ENCODE data around the gene EDARADD.
"Not testable (repeated sequence)": the region's sequence is repeated elsewhere in the genome, so short reads cannot be mapped to it uniquely, and the experiment has no call there.

Gene EDARADD

DNA sequence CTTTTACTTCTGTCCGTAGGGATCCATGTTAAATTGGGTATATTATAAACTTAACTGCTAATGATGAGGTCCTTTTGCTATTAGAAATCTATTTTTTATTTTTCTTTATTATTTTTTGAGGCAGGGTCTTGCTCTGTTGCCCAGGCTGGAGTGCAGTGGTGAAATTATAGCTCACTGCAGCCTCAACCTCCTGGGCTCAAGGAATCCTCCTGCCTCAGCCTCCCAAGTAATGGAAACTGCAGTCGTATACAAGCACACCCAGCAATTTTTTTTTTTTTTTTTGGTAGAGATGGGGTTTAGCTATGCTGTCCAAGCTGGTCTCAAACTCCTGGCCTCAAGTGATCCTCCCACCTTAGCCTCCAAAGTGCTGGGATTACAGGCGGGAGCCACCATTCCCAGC is 95.1 kb downstream of the EDARADD start:
- H3K36me3 ChIP-seq (ENCODE audit: control insufficient read depth in 2 of 2, insufficient read depth in 2 of 2, low read length in 2 of 2); H3K9ac ChIP-seq (ENCODE audit: low read length in 2 of 2); H3K4me1 ChIP-seq (ENCODE audit: control insufficient read depth, insufficient read depth, low read length): not testable (repeated sequence)

DNA sequence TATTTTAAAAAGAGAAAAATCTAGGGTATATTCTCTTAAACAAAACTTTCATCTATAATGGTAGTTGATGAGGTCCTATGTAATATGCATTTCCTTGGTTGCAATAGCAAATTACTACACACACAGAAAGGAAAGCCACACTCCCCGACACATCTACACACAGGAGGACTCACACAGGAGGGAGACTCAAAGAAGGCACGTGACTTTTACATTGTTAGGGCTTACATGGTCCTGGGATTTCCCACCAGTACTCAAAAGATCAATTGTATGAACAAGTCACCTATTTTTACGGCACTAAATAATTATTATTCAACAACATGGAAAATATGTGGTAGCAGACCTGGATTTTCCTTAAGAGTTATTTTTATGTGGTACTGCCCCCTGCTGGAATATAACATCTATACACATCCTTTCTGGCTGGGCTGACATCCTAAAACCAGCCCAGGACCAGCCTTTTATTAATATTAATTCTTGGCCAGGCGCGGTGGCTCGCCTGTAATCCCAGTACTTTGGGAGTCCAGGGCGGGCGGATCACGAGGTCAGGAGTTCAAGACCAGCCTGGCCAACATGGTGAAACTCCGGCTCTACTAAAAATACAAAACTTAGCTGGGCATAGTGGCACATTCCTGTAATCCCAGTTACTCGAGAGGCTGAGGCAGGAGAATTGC is 95.8 kb downstream of the EDARADD start:
- H3K4me1 ChIP-seq (ENCODE audit: control insufficient read depth, insufficient read depth, low read length): no peaks in the 10 kb centered on the region
- peaks cover 0 to 2% of the 10 kb centered on the region in 2 donors for H3K27me3 ChIP-seq (ENCODE audit: control insufficient read depth in 1 of 2, insufficient read depth in 2 of 2, low read length in 2 of 2)
- no peaks in the 10 kb centered on the region for H3K36me3 ChIP-seq (ENCODE audit: control insufficient read depth in 2 of 2, insufficient read depth in 2 of 2, low read length in 2 of 2)
- no peak overlapping the region for H3K27ac ChIP-seq (ENCODE audit: low read length)
- no peak overlapping the region for H3K9ac ChIP-seq (ENCODE audit: low read length in 2 of 2)
- H3K4me3 ChIP-seq (ENCODE audit: low read length in 2 of 2): no peak overlapping the region
- no peaks in the 10 kb centered on the region for H3K9me3 ChIP-seq (ENCODE audit: control insufficient read depth in 2 of 2, low read length in 2 of 2)

More for the DNA sequence above, 95.1 kb downstream of the EDARADD start:
- H3K9me3 ChIP-seq (ENCODE audit: control insufficient read depth in 2 of 2, low read length in 2 of 2); H3K27ac ChIP-seq (ENCODE audit: low read length); H3K4me3 ChIP-seq (ENCODE audit: low read length in 2 of 2); H3K27me3 ChIP-seq (ENCODE audit: control insufficient read depth in 1 of 2, insufficient read depth in 2 of 2, low read length in 2 of 2): not testable (repeated sequence)

DNA sequence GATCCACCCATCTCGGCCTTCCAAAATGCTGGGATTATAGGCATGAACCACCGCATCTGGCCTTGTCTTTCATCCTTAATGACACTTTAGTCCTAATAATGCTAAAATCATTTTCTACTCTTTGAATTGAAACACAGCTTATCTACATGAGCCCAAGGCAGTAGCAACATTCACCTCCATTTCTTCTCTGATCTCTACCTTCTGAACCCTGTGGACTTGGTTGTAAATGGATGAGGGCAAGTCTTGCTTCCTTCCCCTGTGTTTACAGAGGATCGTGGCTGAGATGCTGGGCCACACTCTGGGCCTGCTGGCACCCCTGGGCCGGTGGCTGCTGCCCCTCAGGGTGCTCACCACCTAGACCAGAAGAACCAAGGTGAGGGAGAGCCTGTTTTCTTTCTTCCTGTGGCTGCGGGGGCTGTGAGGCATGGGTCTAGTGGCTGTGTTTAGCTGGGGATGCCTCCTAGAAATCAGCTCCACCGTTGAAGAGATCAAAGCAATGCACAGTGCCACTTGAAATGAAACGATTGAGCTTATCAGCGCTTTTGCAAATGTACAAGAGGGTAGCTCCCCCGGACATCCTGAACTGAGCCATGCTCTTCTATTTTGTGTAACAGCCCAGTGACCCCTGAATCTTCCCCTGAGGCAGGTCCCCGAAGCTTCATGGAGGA is 97.5 kb downstream of the EDARADD start:
- Histone ChIP-seq H3K9me3 (ENCODE audit: control insufficient read depth in 2 of 2, low read length in 2 of 2) (no peaks in the 10 kb centered on the region), H3K27me3 (ENCODE audit: control insufficient read depth in 1 of 2, insufficient read depth in 2 of 2, low read length in 2 of 2) (peaks cover 0 to 2% of the 10 kb centered on the region in 2 donors), H3K27ac (ENCODE audit: low read length) (no peak overlapping the region)

DNA sequence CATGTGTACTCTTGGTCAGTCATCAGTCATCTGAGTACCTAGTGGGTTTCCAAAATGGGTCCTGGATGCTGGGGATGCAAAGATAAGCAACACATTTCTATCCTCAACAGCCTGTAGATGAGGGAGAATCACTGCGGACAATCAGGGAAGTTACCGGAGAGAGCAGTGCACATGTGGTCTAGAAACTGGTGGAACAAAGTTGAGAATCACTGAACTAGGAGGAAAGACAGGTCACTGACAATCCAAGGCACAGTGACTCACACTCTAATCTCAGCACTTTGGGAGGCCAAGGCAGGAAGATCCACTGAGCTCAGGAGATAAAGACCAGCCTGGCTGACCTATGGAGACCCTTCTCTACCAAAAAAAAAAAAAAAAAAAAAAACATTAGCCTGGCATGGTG is 98.3 kb downstream of the EDARADD start:
- no peaks in the 10 kb centered on the region for H3K36me3 ChIP-seq (ENCODE audit: control insufficient read depth in 2 of 2, insufficient read depth in 2 of 2, low read length in 2 of 2)
- no peak overlapping the region for H3K9ac ChIP-seq (ENCODE audit: low read length in 2 of 2)
- peaks cover 0 to 2% of the 10 kb centered on the region in 2 donors for H3K27me3 ChIP-seq (ENCODE audit: control insufficient read depth in 1 of 2, insufficient read depth in 2 of 2, low read length in 2 of 2)
- no peak overlapping the region for H3K27ac ChIP-seq (ENCODE audit: low read length)
- no peaks in the 10 kb centered on the region for H3K4me1 ChIP-seq (ENCODE audit: control insufficient read depth, insufficient read depth, low read length)
- no peak overlapping the region for H3K4me3 ChIP-seq (ENCODE audit: low read length in 2 of 2)
- H3K9me3 ChIP-seq (ENCODE audit: control insufficient read depth in 2 of 2, low read length in 2 of 2): no peaks in the 10 kb centered on the region

More for the DNA sequence above, 97.5 kb downstream of the EDARADD start:
- H3K9ac ChIP-seq (ENCODE audit: low read length in 2 of 2): no peak overlapping the region
- H3K4me3 ChIP-seq (ENCODE audit: low read length in 2 of 2): no peak overlapping the region
- H3K36me3 ChIP-seq (ENCODE audit: control insufficient read depth in 2 of 2, insufficient read depth in 2 of 2, low read length in 2 of 2): no peaks in the 10 kb centered on the region
- no peaks in the 10 kb centered on the region for H3K4me1 ChIP-seq (ENCODE audit: control insufficient read depth, insufficient read depth, low read length)

DNA sequence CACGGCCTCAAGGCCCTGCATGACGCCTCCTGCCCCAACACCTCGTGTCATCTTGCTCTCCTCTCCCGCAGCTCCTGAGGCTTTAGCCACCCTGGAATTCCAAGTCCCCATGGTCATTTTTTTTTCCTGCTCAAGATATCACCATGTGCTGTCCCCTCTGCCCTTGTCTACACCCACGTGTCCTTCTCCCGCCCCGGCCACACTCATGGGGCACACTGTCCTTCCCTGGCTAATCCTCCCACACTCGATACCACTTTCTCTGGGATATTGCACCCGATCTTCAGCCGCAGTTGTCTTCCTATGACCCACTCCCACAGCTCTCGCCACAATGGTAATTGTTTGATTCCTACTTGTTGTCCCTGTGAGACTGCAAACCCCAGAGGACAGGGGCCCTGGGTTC is 100.0 kb downstream of the EDARADD start:
- no peaks in the 10 kb centered on the region for H3K4me1 ChIP-seq (ENCODE audit: control insufficient read depth, insufficient read depth, low read length)
- no peaks in the 10 kb centered on the region for H3K9me3 ChIP-seq (ENCODE audit: control insufficient read depth in 2 of 2, low read length in 2 of 2)
- no peak overlapping the region for H3K9ac ChIP-seq (ENCODE audit: low read length in 2 of 2)
- H3K36me3 ChIP-seq (ENCODE audit: control insufficient read depth in 2 of 2, insufficient read depth in 2 of 2, low read length in 2 of 2): no peaks in the 10 kb centered on the region
- peaks cover 0 to 2% of the 10 kb centered on the region in 2 donors for H3K27me3 ChIP-seq (ENCODE audit: control insufficient read depth in 1 of 2, insufficient read depth in 2 of 2, low read length in 2 of 2)
- no peak overlapping the region for H3K27ac ChIP-seq (ENCODE audit: low read length)
- no peak overlapping the region for H3K4me3 ChIP-seq (ENCODE audit: low read length in 2 of 2)

DNA sequence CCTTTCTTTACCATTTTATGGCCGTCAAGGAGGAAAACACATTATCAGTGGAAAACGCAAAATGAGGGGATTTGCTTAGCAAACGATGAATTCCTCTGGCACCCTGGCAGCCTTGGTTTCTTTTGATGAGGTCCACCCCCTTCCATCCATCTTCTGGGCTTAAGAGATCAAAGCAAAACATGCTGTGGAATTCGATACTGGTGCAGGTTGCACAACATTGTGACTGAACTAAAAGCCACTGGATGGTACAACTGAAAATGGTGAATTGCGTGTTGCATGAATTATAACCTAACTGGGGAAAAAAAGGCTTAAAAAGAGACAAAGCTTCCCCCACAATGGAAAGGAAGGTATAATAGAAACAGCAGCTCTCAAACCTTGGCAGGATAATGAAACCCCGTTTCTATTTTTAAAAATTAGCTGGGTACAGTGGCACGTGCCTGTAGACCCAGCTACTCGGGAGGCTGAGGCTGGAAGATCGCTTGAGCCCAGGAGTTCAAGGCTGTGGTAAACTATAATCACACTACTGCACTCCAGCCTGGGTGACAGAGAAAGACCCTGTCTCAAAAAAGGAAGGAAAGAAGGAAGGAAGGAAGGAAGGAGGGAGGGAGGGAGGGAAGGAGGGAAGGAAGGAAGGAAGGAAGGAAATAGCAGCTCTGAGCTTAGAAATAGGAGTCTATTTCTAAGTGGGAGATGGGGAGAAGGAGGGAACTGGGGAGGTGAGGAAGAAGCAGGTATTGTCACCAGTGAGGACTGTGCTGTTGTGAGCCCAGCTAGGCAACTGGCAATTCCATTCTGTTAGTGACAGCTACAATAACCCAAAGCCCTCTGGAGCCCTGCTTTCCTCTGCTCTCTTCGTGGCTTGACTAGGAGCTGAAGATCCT is 100.7 kb downstream of the EDARADD start:
- H3K27ac ChIP-seq (ENCODE audit: low read length): no peak overlapping the region
- H3K36me3 ChIP-seq (ENCODE audit: control insufficient read depth in 2 of 2, insufficient read depth in 2 of 2, low read length in 2 of 2): no peaks in the 10 kb centered on the region
- no peak overlapping the region for H3K4me3 ChIP-seq (ENCODE audit: low read length in 2 of 2)
- H3K9ac ChIP-seq (ENCODE audit: low read length in 2 of 2): no peak overlapping the region
- no peaks in the 10 kb centered on the region for H3K9me3 ChIP-seq (ENCODE audit: control insufficient read depth in 2 of 2, low read length in 2 of 2)
- H3K27me3 ChIP-seq (ENCODE audit: control insufficient read depth in 1 of 2, insufficient read depth in 2 of 2, low read length in 2 of 2): peaks cover 0 to 2% of the 10 kb centered on the region in 2 donors
- H3K4me1 ChIP-seq (ENCODE audit: control insufficient read depth, insufficient read depth, low read length): no peaks in the 10 kb centered on the region

DNA sequence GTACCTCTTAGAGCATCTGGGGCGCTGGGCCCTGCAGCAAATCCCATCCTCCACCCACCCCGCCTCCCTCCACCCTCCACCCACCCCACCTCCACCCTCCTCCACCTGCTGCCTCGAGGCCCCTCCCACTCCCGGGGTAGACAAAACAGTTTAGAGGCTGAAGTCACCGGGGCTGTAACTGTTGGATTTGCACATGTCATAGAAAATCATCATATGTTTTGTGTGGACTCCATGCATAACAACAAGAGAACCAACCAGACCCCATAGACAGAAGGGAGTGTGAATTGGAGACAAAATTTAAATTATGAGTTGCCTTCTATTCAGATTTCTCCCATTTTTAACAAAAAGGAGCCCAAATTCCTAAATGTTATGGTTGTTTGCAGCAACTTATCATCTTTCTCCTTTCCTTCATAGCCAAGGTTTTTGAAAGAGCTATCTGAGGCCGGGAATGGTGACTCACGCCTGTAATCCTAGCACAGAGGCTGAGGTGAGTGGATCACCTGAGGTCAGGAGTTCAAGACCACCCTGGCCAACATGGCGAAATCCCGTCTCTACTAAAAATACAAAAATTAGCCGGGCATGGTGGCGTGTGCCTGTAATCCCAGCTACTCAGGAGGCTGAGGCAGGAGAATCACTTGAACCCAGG is 101.5 kb downstream of the EDARADD start:
- no peaks in the 10 kb centered on the region for H3K4me1 ChIP-seq (ENCODE audit: control insufficient read depth, insufficient read depth, low read length)
- H3K27me3 ChIP-seq (ENCODE audit: control insufficient read depth in 1 of 2, insufficient read depth in 2 of 2, low read length in 2 of 2): peaks cover 0 to 2% of the 10 kb centered on the region in 2 donors
- H3K27ac ChIP-seq (ENCODE audit: low read length): no peak overlapping the region
- H3K4me3 ChIP-seq (ENCODE audit: low read length in 2 of 2): no peak overlapping the region
- no peak overlapping the region for H3K9ac ChIP-seq (ENCODE audit: low read length in 2 of 2)
- H3K36me3 ChIP-seq (ENCODE audit: control insufficient read depth in 2 of 2, insufficient read depth in 2 of 2, low read length in 2 of 2): no peaks in the 10 kb centered on the region
- no peaks in the 10 kb centered on the region for H3K9me3 ChIP-seq (ENCODE audit: control insufficient read depth in 2 of 2, low read length in 2 of 2)

- Histone ChIP-seq H3K9ac (ENCODE audit: low read length in 2 of 2) (no peak overlapping the region), H3K4me1 (ENCODE audit: control insufficient read depth, insufficient read depth, low read length) (no peaks in the 10 kb centered on the region), H3K27ac (ENCODE audit: low read length) (no peak overlapping the region), H3K27me3 (ENCODE audit: control insufficient read depth in 1 of 2, insufficient read depth in 2 of 2, low read length in 2 of 2) (no peaks in the 10 kb centered on the region), H3K36me3 (ENCODE audit: control insufficient read depth in 2 of 2, insufficient read depth in 2 of 2, low read length in 2 of 2) (no peaks in the 10 kb centered on the region), H3K9me3 (ENCODE audit: control insufficient read depth in 2 of 2, low read length in 2 of 2) (no peaks in the 10 kb centered on the region), H3K4me3 (ENCODE audit: low read length in 2 of 2) (no peak overlapping the region)
Measured at GRCh38 chr1:236497908-236498307, 103.8 kb downstream of the EDARADD start.

GRCh38 chr1:236501093-236501492 is 107.0 kb downstream of the EDARADD start:
- no peak overlapping the region for H3K27ac ChIP-seq (ENCODE audit: low read length)
- no peak overlapping the region for H3K4me3 ChIP-seq (ENCODE audit: low read length in 2 of 2)
- no peaks in the 10 kb centered on the region for H3K36me3 ChIP-seq (ENCODE audit: control insufficient read depth in 2 of 2, insufficient read depth in 2 of 2, low read length in 2 of 2)
- H3K9me3 ChIP-seq (ENCODE audit: control insufficient read depth in 2 of 2, low read length in 2 of 2): no peaks in the 10 kb centered on the region
- peaks cover 3% of the 10 kb centered on the region for H3K4me1 ChIP-seq (ENCODE audit: control insufficient read depth, insufficient read depth, low read length)
- H3K27me3 ChIP-seq (ENCODE audit: control insufficient read depth in 1 of 2, insufficient read depth in 2 of 2, low read length in 2 of 2): no peaks in the 10 kb centered on the region
- H3K9ac ChIP-seq (ENCODE audit: low read length in 2 of 2): no peak overlapping the region

DNA sequence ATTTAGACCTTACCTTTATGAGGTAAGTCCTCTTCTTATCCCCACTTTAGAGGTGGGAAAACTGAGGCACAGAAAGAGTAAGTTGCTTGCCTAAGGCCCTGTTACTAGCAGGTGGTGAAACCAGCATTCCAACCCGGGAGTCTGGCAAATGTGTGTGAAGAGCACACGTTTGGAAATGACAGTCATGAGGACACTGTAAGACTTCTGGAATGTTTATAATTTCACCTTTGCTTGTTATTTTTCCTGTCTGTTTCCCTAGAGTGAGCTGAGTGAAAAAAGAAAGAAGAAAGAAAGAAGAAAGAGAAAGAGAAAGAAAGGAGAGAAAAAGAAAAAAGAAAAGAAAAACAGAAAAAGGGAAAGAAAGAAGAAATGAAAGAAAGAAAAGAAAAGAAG is 108.5 kb downstream of the EDARADD start:
- Histone ChIP-seq H3K27ac (ENCODE audit: low read length) (no peak overlapping the region), H3K27me3 (ENCODE audit: control insufficient read depth in 1 of 2, insufficient read depth in 2 of 2, low read length in 2 of 2) (no peaks in the 10 kb centered on the region), H3K9ac (ENCODE audit: low read length in 2 of 2) (no peak overlapping the region), H3K9me3 (ENCODE audit: control insufficient read depth in 2 of 2, low read length in 2 of 2) (no peaks in the 10 kb centered on the region), H3K4me3 (ENCODE audit: low read length in 2 of 2) (peak overlapping the region in 1 of 2 donors; percentile 65), H3K4me1 (ENCODE audit: control insufficient read depth, insufficient read depth, low read length) (peaks cover 3% of the 10 kb centered on the region), H3K36me3 (ENCODE audit: control insufficient read depth in 2 of 2, insufficient read depth in 2 of 2, low read length in 2 of 2) (no peaks in the 10 kb centered on the region)
